Left colon (tissue), 2 donors: ENCODE results near the gene SMPD2. TPM values are rescaled to one million over a fixed set of nuclear protein-coding genes. Genes with fewer than 3 reads are reported as not detected.

ENCODE experiments used
- ATAC-seq: fragments of 200-7000 bp; cut with Tn5 transposase; one replicate; pipeline ENCODE4 v1.9.1; 2020; ENCODE audit warnings: mild to moderate bottlenecking, moderate library complexity
- DNase-seq, 2 donors: peaks; one replicate each; pipeline ENCODE4 v3.0.0-alpha.2; 2020
- intact Hi-C, 2 donors: fragments of 100-400 bp; cut with DNase I in 1 of 2; cut with micrococcal nuclease in 1 of 2; formaldehyde crosslinking; loops; one replicate each; pipeline versions ENCODE4 v1.11.2 to v1.14.0; 2022; cut with DNase I, micrococcal nuclease
- total RNA-seq, 2 donors: library from RNA; stranded (reverse); fragmentation: NEBNext Ultra II Directional; extraction: Animal tissue kit (Norgen Biotek cat#: 25700); gene quantifications; one replicate each; pipeline ENCODE4 v1.2.1, GENCODE V29; 2021
- donor health status: DM: no; HTN: no; CAD: no.
- donor health status: DM: yes; HTN: yes; CAD: no.

Gene SMPD2
- total RNA-seq, 2 donors from 2014 or later: 17.8 to 23.8 TPM

- intact Hi-C loops: no loop called here
- DNase-seq (no peak), ATAC-seq (no peak)
Measured at GRCh38 chr6:109445382-109445781, 4.9 kb downstream of the SMPD2 start.

- peak; percentile 53 to 58 for DNase-seq
- intact Hi-C loops: no loop called here
- peak; percentile 57 for ATAC-seq
Measured at GRCh38 chr6:109446072-109446471, 5.5 kb downstream of the SMPD2 start.

- DNase-seq: no peak
- no peak for ATAC-seq
- intact Hi-C loops: no loop called here
Measured at GRCh38 chr6:109446541-109446940, 6.0 kb downstream of the SMPD2 start.

- no peak for ATAC-seq
- DNase-seq: no peak
- intact Hi-C loops: no loop called here
Measured at GRCh38 chr6:109447087-109447486, 6.6 kb downstream of the SMPD2 start.

GRCh38 chr6:109447878-109448555 is 7.5 kb downstream of the SMPD2 start:
- peak in 1 of 2 donors; percentile 49 for DNase-seq
- ATAC-seq: peak; percentile 43
- intact Hi-C loops: no loop called here

- ATAC-seq (no peak), DNase-seq (no peak)
- intact Hi-C loops: no loop called here
Measured at GRCh38 chr6:109448615-109449014, 8.1 kb downstream of the SMPD2 start.

GRCh38 chr6:109449064-109449794 is 8.7 kb downstream of the SMPD2 start:
- DNase-seq (no peak), ATAC-seq (no peak)
- intact Hi-C loops: no loop called here

- ATAC-seq: no peak
- peak in 1 of 2 donors; percentile 32 for DNase-seq
- intact Hi-C loops: no loop called here
Measured at GRCh38 chr6:109449795-109450673, 9.5 kb downstream of the SMPD2 start.

- ATAC-seq (no peak), DNase-seq (no peak)
- intact Hi-C loops: no loop called here
Measured at GRCh38 chr6:109450801-109451200, 10.3 kb downstream of the SMPD2 start.

- intact Hi-C loops: no loop called here
- DNase-seq: no peak
- ATAC-seq: no peak
Measured at GRCh38 chr6:109451376-109451775, 10.9 kb downstream of the SMPD2 start.

- intact Hi-C loops: no loop called here
- no peak for ATAC-seq
Measured at GRCh38 chr6:109452181-109452580, 11.7 kb downstream of the SMPD2 start.

GRCh38 chr6:109453156-109453555 is 12.6 kb downstream of the SMPD2 start:
- intact Hi-C loops: no loop called here
- DNase-seq (no peak), ATAC-seq (no peak)

More at GRCh38 chr6:109452181-109452580, 11.7 kb downstream of the SMPD2 start:
- DNase-seq: no peak

GRCh38 chr6:109453594-109454495 is 13.3 kb downstream of the SMPD2 start:
- DNase-seq (no peak), ATAC-seq (no peak)
- intact Hi-C loops: no loop called here

GRCh38 chr6:109454496-109455436 is 14.2 kb downstream of the SMPD2 start:
- DNase-seq: peak; percentile 58 to 64
- peak; percentile 50 for ATAC-seq
- intact Hi-C loops: no loop called here

- intact Hi-C loops: no loop called here
- ATAC-seq: peak; percentile 77
- peak; percentile 88 to 91 for DNase-seq
Measured at GRCh38 chr6:109455437-109456110, 15.1 kb downstream of the SMPD2 start, which contains the start of gene MICAL1. MICAL1 (minus strand) TSS chr6:109455772; CDS start chr6:109454196, 1,576 bp downstream.

- ATAC-seq (peak; percentile 22), DNase-seq (no peak)
- intact Hi-C loops: no loop called here
Measured at GRCh38 chr6:109456111-109456583, 15.6 kb downstream of the SMPD2 start.
